Suprapubic skin (tissue), 4 donors: ENCODE data around the gene APOBEC3A. TPM values are rescaled to one million over a fixed set of nuclear protein-coding genes. Genes with fewer than 3 reads are reported as not detected.

Experiments used
- DNase-seq, 2 donors: peaks; one replicate each; pipeline ENCODE4 v3.0.0-alpha.2; 2019; ENCODE audit warnings: low spot score in 2 of 2
- H3K27ac ChIP-seq: fragments of 200-600 bp; sonication (generic); one replicate; pipeline ENCODE4 v1.5.1; 2019
- H3K27me3 ChIP-seq: fragments of 200-600 bp; sonication (generic); one replicate; pipeline ENCODE4 v1.5.1; 2019
- H3K36me3 ChIP-seq: fragments of 200-600 bp; sonication (generic); one replicate; pipeline ENCODE4 v1.5.1; 2019
- H3K4me1 ChIP-seq: fragments of 200-600 bp; sonication (generic); one replicate; pipeline ENCODE4 v1.5.1; 2019
- H3K4me3 ChIP-seq: fragments of 200-600 bp; sonication (generic); one replicate; pipeline ENCODE4 v1.5.1; 2019; ENCODE audit warnings: mild to moderate bottlenecking
- H3K9me3 ChIP-seq: fragments of 200-600 bp; sonication (generic); one replicate; pipeline ENCODE4 v1.5.1; 2019
- CTCF ChIP-seq, 2 donors: fragments of 200-600 bp in 1 of 2; fragments of 450-650 bp in 1 of 2; sonication (generic) in 1 of 2; IDR thresholded peaks; one replicate each; pipeline ENCODE4 v1.5.1; 2016 to 2019; ENCODE audit warnings: antibody characterized with exemption in 2 of 2, mild to moderate bottlenecking in 1 of 2, moderate library complexity in 1 of 2
- EP300 ChIP-seq: sonication (generic); formaldehyde crosslinking; IDR thresholded peaks from one replicate; pipeline ENCODE4 v1.6.1; 2017; ENCODE audit warnings: antibody characterized with exemption
- POLR2A ChIP-seq, 2 donors: fragments of 450-650 bp; IDR thresholded peaks; one replicate each; pipeline ENCODE4 v1.6.1; 2017; ENCODE audit warnings: antibody characterized with exemption in 2 of 2, mild to moderate bottlenecking in 2 of 2, moderate library complexity in 2 of 2
- POLR2AphosphoS5 ChIP-seq, 3 donors: sonication (generic); formaldehyde crosslinking; IDR thresholded peaks; one replicate each; pipeline ENCODE4 v1.6.1; 2017; ENCODE audit warnings: antibody characterized with exemption in 3 of 3
- WGBS: methylation state at CpG from one replicate; pipeline ENCODE4 v1.1.5; 2018; 5-methylcytosine and 5-hydroxymethylcytosine counted together
- total RNA-seq, 4 donors: library from RNA; depleted of rRNA; stranded (reverse); fragments of >200 nt; gene quantifications; one replicate each; pipeline ENCODE4 v1.1.0, GENCODE V29; 2016

Gene APOBEC3A
- 1 to 10 TPM in 1 of 4 donors, not detected in 3; 2.1 TPM for total RNA-seq

DNA sequence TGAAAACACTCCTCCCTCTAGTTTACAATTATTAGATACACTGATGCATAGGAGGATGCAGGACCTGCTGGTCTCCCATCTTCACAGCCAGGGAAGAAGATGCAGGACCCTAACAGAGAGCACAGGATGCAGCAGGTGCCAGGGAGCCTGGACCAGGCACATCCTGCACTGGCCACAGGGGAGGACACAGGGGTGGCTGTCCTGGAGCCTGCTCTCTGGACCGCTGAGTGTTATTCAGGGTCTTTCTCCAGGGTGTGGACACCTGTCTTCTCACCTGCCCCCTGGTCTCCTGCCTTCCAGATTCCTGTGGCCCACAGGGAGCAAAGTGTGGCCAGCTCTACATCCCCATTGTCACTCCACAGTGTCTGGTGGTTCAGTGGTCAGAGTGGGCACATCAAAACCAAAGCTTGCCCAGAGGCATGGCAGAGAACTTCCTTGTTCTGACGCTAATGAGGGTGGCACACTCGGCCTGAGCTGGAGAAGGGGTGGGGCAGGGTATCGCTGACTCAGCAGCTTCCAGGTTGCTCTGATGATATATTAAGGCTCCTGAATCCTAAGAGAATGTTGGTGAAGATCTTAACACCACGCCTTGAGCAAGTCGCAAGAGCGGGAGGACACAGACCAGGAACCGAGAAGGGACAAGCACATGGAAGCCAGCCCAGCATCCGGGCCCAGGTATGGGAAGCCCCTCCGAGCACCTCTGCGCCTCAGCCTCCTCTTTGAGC is at the start of gene APOBEC3A:
TSS of gene APOBEC3A (plus strand) at position 564 of the 725 bp plus-strand sequence. CDS start at position 647, 83 bp downstream.
- Histone ChIP-seq H3K27ac (no peak within 1 kb of the TSS), H3K4me3 (no peak within 1 kb of the TSS), H3K36me3 (no peaks in the 10 kb centered on the region), H3K4me1 (peaks cover 11% of the 10 kb centered on the region), H3K9me3 (no peaks in the 10 kb centered on the region), H3K27me3 (peaks cover 7% of the 10 kb centered on the region)
- no peak for TF ChIP-seq EP300
- TF ChIP-seq POLR2A (IDR thresholded peaks at IDR 0.05), result no peak
- no peak for TF ChIP-seq CTCF (IDR thresholded peaks at IDR 0.05)
- no peak for TF ChIP-seq POLR2AphosphoS5 (IDR thresholded peaks at IDR 0.05)
- no peak for DNase-seq
- WGBS, result 54% methylated on average over 7 of the region's 11 CpGs

DNA sequence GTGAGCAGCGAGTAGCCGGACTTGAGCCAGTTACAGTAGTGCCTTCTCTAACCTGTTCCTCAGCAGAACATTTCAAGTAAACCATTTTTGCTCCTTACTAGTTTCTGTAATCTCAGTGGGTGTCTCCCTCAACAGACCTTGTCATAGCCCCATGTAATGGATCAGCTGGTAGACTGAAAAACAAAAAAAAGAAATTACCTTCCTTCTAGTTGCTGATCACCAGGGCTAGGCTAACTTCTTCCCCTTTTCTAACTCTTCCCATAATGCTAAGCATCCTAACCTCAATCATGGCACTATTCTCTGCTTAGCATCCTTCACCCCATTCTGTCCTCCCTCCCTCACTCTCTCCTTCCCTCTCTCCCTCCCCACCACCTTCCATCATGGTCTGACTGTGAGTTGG is 49.6 kb upstream of the APOBEC3A start:
- no peak overlapping the region for H3K4me3 ChIP-seq
- no peak for DNase-seq
- no peaks in the 10 kb centered on the region for H3K4me1 ChIP-seq
- TF ChIP-seq POLR2AphosphoS5 (IDR thresholded peaks at IDR 0.05) (no peak), CTCF (IDR thresholded peaks at IDR 0.05) (no peak)
- no peaks in the 10 kb centered on the region for H3K9me3 ChIP-seq
- 70% methylated on average over 2 of the region's 2 CpGs for WGBS
- H3K27me3 ChIP-seq, result peaks cover 11% of the 10 kb centered on the region
- no peak overlapping the region for H3K27ac ChIP-seq
- no peaks in the 10 kb centered on the region for H3K36me3 ChIP-seq

DNA sequence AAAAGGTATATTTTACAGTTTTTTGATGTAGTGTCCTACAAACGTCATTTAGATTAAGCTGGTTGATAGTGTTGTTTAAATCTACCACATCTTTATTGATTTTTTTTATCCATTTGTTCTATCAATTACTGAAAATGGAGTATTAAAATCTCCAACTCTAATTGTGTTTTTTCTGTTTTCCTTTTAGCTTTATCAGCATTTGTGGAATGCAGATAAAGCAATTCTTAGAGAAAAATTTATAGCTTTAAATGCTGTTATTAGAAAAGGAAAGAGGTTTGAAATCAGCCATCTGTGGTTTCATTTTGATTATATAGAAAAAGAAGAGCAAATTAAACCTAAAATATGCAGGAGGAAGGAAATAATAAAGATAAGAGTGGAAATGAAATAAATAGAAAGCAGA is 46.0 kb upstream of the APOBEC3A start:
- no peak for DNase-seq
- no peak for TF ChIP-seq POLR2A (IDR thresholded peaks at IDR 0.05)
- TF ChIP-seq CTCF (IDR thresholded peaks at IDR 0.05), result no peak
- TF ChIP-seq POLR2AphosphoS5 (IDR thresholded peaks at IDR 0.05), result no peak
- TF ChIP-seq EP300, result no peak
- no peaks in the 10 kb centered on the region for H3K9me3 ChIP-seq
- 68% methylated on average over 1 of the region's 1 CpG for WGBS
- no peak overlapping the region for H3K27ac ChIP-seq
- H3K36me3 ChIP-seq, result no peaks in the 10 kb centered on the region
- H3K4me3 ChIP-seq, result no peak overlapping the region
- H3K27me3 ChIP-seq, result peaks cover 11% of the 10 kb centered on the region
- no peaks in the 10 kb centered on the region for H3K4me1 ChIP-seq

DNA sequence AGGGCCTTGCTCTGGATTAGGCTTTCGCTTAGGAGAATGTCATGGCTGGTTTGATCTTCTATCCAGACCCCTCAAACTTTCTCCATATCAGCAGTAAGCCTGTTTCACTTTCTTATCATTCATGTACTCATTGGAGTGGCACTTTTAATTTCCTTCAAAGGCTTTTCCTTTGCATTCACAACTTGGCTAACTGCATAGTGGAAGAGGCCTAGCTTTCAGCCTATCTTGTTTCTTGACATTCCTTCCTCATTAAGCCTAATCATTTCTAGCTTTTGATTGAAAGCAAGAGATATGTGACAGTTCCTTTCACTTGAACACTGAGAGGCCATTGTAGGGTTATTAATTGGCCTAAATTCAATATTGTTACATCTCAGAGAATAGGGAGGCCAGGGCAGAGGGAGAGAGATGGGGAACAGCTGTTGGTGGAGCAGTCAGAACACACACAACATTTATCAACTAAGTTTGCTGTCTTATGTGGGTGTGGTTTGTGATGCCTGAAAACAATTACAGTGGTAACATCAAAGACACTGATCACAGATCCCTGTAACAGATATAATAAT is 37.7 kb upstream of the APOBEC3A start:
- Histone ChIP-seq H3K27me3 (no peaks in the 10 kb centered on the region), H3K9me3 (no peaks in the 10 kb centered on the region), H3K4me3 (no peak overlapping the region), H3K36me3 (no peaks in the 10 kb centered on the region), H3K4me1 (peaks cover 23% of the 10 kb centered on the region), H3K27ac (no peak overlapping the region)
- TF ChIP-seq EP300 (no peak), CTCF (IDR thresholded peaks at IDR 0.05) (no peak), POLR2A (IDR thresholded peaks at IDR 0.05) (no peak), POLR2AphosphoS5 (IDR thresholded peaks at IDR 0.05) (no peak)
- 97% methylated on average over 1 of the region's 1 CpG for WGBS
- no peak for DNase-seq

DNA sequence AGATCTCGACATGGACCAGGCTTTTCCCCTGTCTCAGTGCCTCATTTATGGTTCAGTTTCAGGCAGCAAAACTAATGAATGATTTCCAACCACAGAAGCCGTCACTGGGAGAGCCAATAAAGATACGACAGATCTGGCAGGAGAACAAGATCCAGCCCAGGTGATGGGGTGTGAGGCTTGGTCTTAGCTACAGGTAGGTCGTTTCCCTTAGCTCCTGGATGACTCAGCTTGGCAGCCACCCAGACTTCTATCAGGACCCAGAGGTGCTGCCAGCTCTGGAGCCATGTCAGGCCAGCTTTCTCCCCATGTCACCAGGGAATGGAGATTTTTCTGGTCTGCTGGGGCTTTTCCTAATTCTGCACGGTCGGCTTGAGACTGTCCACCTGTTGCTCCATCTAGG is 36.3 kb upstream of the APOBEC3A start:
- Histone ChIP-seq H3K27me3 (no peaks in the 10 kb centered on the region), H3K4me3 (no peak overlapping the region), H3K36me3 (no peaks in the 10 kb centered on the region), H3K27ac (no peak overlapping the region), H3K4me1 (peaks cover 25% of the 10 kb centered on the region), H3K9me3 (no peaks in the 10 kb centered on the region)
- 42% methylated on average over 6 of the region's 6 CpGs for WGBS
- DNase-seq, result no peak
- TF ChIP-seq EP300, result no peak
- no peak for TF ChIP-seq CTCF (IDR thresholded peaks at IDR 0.05)
- no peak for TF ChIP-seq POLR2AphosphoS5 (IDR thresholded peaks at IDR 0.05)
- TF ChIP-seq POLR2A (IDR thresholded peaks at IDR 0.05), result no peak
